Measurements from ENCODE around the gene PRR27. TPM values are rescaled to one million over a fixed set of nuclear protein-coding genes. Genes with fewer than 3 reads are reported as not detected.
"Not testable (repeated sequence)": the region's sequence is repeated elsewhere in the genome, so short reads cannot be mapped to it uniquely, and the experiment has no call there.

Gene PRR27
- total RNA-seq, 1 donor from 2014 or later = not detected

DNA sequence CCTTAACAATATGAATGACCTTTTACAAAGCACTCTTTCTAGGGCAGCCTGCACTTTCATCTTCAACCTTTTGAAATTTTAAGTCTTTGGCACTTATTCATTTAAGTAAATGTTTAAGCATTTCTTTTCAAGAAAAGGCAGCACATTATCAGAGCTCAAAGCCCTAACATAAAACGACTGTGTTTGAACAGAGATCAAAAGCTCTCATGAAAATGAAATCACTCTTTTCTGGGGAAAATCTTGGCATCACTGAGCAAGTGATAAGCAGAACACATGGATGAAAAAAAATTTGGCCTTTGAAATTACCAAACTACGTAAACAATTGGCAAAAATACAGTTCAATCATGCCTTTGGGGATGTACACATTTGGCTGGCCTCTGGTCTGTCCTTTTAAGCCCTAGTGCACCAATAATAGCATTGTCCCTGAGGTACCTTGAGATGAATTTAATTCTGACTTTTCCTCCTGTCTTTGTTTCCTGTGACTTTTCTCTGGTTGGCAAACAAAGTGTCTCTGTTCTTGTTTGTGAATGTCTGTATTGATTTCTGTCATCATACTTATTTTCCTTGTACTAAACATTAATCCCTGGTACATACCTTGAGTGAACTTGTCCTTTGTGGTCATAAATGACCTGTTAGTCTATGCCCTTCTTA is 28.6 kb downstream of the PRR27 start:
- no peak for DNase-seq (ENCODE audit: low spot score)
- intact Hi-C loops (cut with micrococcal nuclease) = loop anchor here (2.0 to 10.0 kb wide), 3 partner anchors 285 to 868 kb away; no protein-coding TSS in a partner anchor
- H3K27me3 Mint-ChIP-seq (ENCODE audit: low read depth) = no peaks in the 10 kb centered on the region
- H3K27ac Mint-ChIP-seq = no peak overlapping the region
- H3K4me1 Mint-ChIP-seq (ENCODE audit: low read depth) = no peaks in the 10 kb centered on the region
- no peaks in the 10 kb centered on the region for H3K9me3 Mint-ChIP-seq
- H3K36me3 Mint-ChIP-seq (ENCODE audit: low read depth) = no peaks in the 10 kb centered on the region
- no peak overlapping the region for H3K4me3 Mint-ChIP-seq (ENCODE audit: low read depth)

DNA sequence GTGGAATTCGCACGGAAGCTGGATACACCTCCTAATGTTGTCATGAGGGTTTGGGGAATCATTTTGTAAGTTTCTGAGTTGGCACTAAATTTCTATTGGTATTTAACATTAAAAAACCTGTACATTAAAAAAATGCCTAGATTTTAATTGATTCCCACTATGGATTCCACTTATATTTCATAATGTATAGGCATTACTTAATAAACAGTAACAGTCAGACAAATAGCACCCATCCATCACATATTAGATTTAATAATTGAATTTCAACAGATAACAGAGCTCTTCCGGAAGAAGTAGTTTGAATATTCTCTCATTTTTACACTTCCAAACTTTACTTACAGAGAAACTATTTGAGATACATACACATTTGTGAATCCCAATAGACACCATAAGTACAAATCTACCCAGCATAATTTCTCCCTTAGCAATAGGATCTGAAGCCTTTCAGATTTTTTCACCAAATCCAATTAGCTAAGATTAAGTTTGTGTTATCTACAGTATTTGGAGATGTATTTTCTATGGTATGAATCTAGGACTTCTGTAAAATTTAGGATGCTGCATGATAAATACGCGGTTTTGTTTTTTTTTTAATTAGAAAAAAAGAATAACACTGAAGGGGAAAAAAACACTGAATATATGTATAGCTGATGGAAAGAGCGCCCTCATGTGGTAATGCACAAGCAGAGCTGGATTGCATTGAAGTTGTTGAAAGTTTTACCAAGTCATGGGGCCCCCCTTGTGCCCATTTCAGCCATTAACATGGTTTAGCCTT is 29.3 kb downstream of the PRR27 start:
- intact Hi-C loops (cut with micrococcal nuclease) = loop anchor here (2.0 to 10.0 kb wide), 3 partner anchors 286 to 869 kb away; no protein-coding TSS in a partner anchor
- Mint-ChIP-seq H3K27me3 (ENCODE audit: low read depth) (no peaks in the 10 kb centered on the region), H3K4me3 (ENCODE audit: low read depth) (no peak overlapping the region), H3K27ac (no peak overlapping the region), H3K36me3 (ENCODE audit: low read depth) (no peaks in the 10 kb centered on the region), H3K9me3 (no peaks in the 10 kb centered on the region), H3K4me1 (ENCODE audit: low read depth) (no peaks in the 10 kb centered on the region)
- DNase-seq (ENCODE audit: low spot score) = no peak

DNA sequence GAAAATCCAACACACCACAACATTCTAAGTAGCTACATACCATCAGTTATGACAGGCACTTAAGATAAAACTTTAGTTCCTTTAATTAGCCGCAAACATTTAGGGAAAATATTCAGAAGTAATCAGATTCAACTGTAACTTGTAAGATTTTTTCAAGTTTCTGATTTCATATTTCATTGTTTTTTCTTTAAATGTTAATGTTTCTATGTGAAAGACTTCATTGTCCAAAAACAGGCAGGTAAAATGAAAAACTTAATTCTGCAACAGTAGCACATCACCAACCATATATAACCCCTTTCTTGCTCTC is 29.9 kb downstream of the PRR27 start:
- no peak for DNase-seq (ENCODE audit: low spot score)
- no peaks in the 10 kb centered on the region for H3K4me1 Mint-ChIP-seq (ENCODE audit: low read depth)
- H3K27me3 Mint-ChIP-seq (ENCODE audit: low read depth) = no peaks in the 10 kb centered on the region
- H3K36me3 Mint-ChIP-seq (ENCODE audit: low read depth) = no peaks in the 10 kb centered on the region
- intact Hi-C loops (cut with micrococcal nuclease) = loop anchor here (2.0 to 10.0 kb wide), 3 partner anchors 287 to 869 kb away; no protein-coding TSS in a partner anchor
- H3K9me3 Mint-ChIP-seq = no peaks in the 10 kb centered on the region
- no peak overlapping the region for H3K27ac Mint-ChIP-seq
- H3K4me3 Mint-ChIP-seq (ENCODE audit: low read depth) = no peak overlapping the region

DNA sequence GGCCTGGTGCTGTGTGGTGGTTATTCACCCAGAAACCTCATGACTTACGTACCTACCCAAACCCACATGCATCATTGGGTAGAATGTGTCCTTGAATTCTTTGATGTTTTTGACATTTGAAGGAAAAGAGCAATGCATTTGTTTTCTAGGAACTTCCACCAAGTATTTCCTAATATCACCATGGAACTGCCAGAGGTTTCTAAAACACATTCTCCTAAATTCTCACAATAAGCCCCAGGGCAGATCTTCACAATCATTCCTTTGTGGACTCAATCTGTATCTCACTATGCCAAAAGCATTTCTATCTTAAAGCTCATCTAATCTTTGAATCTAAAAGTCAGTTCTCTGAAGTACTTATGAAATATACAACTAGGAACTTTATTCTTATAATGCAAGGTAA is 33.2 kb downstream of the PRR27 start:
- H3K4me3 Mint-ChIP-seq (ENCODE audit: low read depth) = no peak overlapping the region
- intact Hi-C loops (cut with micrococcal nuclease) = loop anchor here (10.0 kb wide), 1 partner anchor 872 kb away; no protein-coding TSS in a partner anchor

DNA sequence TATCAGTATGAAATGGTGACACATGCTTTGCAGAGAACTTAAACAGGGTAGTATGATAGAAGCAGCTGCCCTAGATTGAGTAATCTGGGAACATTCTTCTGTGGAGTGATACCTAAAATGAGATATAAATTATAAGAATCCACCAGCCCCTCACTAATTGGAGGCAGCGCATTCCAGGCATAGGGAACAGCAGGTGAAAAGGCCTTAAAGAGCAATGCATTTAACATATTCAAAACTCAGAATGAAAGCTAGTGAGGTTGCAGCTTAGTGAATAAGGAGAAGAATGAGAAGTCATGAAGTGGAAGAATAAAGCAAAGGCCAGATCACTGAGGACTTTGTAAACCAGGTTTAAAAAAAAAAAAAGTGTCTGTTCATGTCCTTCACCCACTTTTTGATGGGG is 36.5 kb downstream of the PRR27 start:
- DNase-seq (ENCODE audit: low spot score) = no peak
- intact Hi-C loops (cut with micrococcal nuclease) = no loop called here
- Mint-ChIP-seq H3K4me1 (ENCODE audit: low read depth) (no peaks in the 10 kb centered on the region), H3K27me3 (ENCODE audit: low read depth) (no peaks in the 10 kb centered on the region), H3K4me3 (ENCODE audit: low read depth) (no peak overlapping the region), H3K36me3 (ENCODE audit: low read depth) (no peaks in the 10 kb centered on the region), H3K27ac (no peak overlapping the region), H3K9me3 (no peaks in the 10 kb centered on the region)

More for the DNA sequence above, 33.2 kb downstream of the PRR27 start:
- H3K9me3 Mint-ChIP-seq = no peaks in the 10 kb centered on the region
- no peaks in the 10 kb centered on the region for H3K4me1 Mint-ChIP-seq (ENCODE audit: low read depth)
- no peak for DNase-seq (ENCODE audit: low spot score)
- no peaks in the 10 kb centered on the region for H3K27me3 Mint-ChIP-seq (ENCODE audit: low read depth)
- no peak overlapping the region for H3K27ac Mint-ChIP-seq
- no peaks in the 10 kb centered on the region for H3K36me3 Mint-ChIP-seq (ENCODE audit: low read depth)

DNA sequence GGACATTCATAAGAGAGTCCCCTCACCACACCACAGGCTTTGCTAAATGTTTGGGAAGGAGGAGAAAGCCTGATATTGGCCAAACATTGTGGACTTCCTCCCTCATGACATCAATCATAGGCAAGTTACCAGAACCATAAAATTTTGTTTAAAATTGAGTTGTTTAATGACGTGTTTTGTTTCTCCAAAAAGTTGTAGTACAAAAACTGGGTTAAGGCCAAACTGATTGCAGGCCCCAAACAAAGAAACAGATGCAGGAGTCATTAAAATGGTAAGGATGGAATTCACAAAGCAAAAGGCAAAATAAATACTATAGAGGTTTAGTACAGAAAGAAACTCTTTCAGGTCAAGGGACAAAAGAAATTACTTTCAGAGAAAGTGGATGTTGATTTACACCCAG is 37.6 kb downstream of the PRR27 start:
- H3K36me3 Mint-ChIP-seq (ENCODE audit: low read depth) = no peaks in the 10 kb centered on the region
- intact Hi-C loops (cut with micrococcal nuclease) = no loop called here
- no peak overlapping the region for H3K27ac Mint-ChIP-seq
- no peaks in the 10 kb centered on the region for H3K9me3 Mint-ChIP-seq
- DNase-seq (ENCODE audit: low spot score) = no peak
- H3K4me3 Mint-ChIP-seq (ENCODE audit: low read depth) = no peak overlapping the region
- H3K4me1 Mint-ChIP-seq (ENCODE audit: low read depth) = no peaks in the 10 kb centered on the region
- no peaks in the 10 kb centered on the region for H3K27me3 Mint-ChIP-seq (ENCODE audit: low read depth)

DNA sequence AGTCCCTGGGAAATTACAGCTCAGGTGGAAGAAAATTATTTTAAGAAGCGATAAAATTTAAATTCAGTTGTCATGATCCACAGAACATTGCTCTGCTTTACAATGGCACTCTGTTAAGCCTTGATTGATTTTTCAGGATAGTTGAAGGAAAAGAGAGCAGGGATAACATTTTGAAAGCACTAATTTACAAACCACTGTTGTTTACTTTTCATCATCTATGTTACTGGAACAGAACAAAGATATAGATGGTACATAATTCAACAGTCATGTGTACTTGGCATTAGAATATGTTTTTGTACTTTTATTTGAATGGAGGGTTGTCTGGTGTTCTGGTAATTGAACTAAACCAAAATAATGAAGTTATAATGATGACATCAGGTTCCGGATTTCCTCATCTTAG is 38.9 kb downstream of the PRR27 start:
- H3K4me1 Mint-ChIP-seq (ENCODE audit: low read depth) = no peaks in the 10 kb centered on the region
- intact Hi-C loops (cut with micrococcal nuclease) = no loop called here
- H3K4me3 Mint-ChIP-seq (ENCODE audit: low read depth) = no peak overlapping the region
- no peaks in the 10 kb centered on the region for H3K9me3 Mint-ChIP-seq
- H3K36me3 Mint-ChIP-seq (ENCODE audit: low read depth) = no peaks in the 10 kb centered on the region
- no peak overlapping the region for H3K27ac Mint-ChIP-seq
- DNase-seq (ENCODE audit: low spot score) = no peak
- no peaks in the 10 kb centered on the region for H3K27me3 Mint-ChIP-seq (ENCODE audit: low read depth)

DNA sequence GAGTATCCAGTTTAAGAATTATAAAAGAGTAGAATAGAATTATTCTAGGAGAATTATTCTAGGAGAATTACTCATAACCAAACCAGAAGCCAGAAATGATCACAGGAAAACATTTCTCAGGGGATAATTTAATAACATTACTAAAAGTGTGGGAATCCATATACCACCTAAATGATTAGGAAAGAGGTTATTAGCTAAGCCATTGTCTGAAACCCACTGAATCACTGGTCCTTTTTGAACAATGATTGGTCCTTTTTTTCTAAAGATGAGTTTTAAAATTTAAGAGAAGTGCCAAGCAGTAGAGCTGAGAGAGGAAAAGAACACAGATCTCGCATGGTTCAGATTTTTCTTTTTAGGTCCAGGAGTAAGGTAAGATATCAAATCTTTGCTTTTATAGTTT is 41.4 kb downstream of the PRR27 start, which contains the start of gene ODAM:
TSS of gene ODAM (plus strand) at position 301 of the 400 bp plus-strand sequence. CDS start 819 bp downstream, outside the sequence.
- intact Hi-C loops (cut with micrococcal nuclease) = no loop called here
- no peak within 1 kb of the TSS for H3K27ac Mint-ChIP-seq
- H3K4me1 Mint-ChIP-seq (ENCODE audit: low read depth) = no peaks in the 10 kb centered on the region
- no peaks in the 10 kb centered on the region for H3K9me3 Mint-ChIP-seq
- H3K27me3 Mint-ChIP-seq (ENCODE audit: low read depth) = no peaks in the 10 kb centered on the region
- H3K36me3 Mint-ChIP-seq (ENCODE audit: low read depth) = no peaks in the 10 kb centered on the region
- DNase-seq (ENCODE audit: low spot score) = no peak
- no peak within 1 kb of the TSS for H3K4me3 Mint-ChIP-seq (ENCODE audit: low read depth)

DNA sequence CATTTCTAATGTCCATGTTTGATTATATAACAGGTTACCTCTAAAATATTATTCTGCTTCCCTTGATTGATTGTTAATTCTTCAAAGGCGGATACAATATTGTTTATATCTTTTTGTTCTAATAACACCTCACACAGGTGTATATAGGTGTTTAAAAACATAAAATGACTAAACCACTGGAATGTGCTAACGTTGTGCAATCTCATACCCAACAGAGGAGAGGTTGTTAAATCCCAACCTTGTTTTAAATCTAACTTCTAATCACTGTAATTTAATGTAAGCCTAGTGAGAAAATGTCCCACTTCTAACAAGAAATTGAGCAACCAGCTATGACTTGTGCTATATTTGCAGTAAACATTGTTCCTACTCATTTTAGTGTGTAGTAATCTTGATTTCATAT is 42.8 kb downstream of the PRR27 start:
- Mint-ChIP-seq H3K27ac (no peak overlapping the region), H3K4me1 (ENCODE audit: low read depth) (no peaks in the 10 kb centered on the region), H3K9me3 (no peaks in the 10 kb centered on the region), H3K36me3 (ENCODE audit: low read depth) (no peaks in the 10 kb centered on the region), H3K27me3 (ENCODE audit: low read depth) (no peaks in the 10 kb centered on the region), H3K4me3 (ENCODE audit: low read depth) (no peak overlapping the region)
- DNase-seq (ENCODE audit: low spot score) = no peak
- intact Hi-C loops (cut with micrococcal nuclease) = no loop called here

DNA sequence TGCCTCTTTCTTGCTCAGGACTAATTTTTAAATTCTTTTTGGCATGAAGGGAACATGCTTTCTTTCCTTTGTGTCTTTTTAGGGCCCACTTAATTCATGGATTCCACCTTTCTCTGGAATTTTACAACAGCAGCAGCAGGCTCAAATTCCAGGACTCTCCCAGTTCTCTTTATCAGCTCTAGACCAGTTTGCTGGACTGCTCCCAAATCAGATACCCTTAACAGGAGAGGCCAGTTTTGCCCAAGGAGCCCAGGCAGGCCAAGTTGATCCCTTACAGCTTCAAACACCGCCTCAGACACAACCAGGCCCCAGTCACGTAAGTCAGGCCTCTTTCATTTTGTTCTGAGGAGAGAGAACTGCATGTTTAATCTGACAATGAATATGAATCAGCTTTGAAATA is 43.8 kb downstream of the PRR27 start:
- DNase-seq (ENCODE audit: low spot score) = no peak
- Mint-ChIP-seq H3K4me1 (ENCODE audit: low read depth) (no peaks in the 10 kb centered on the region), H3K36me3 (ENCODE audit: low read depth) (no peaks in the 10 kb centered on the region), H3K4me3 (ENCODE audit: low read depth) (no peak overlapping the region), H3K27ac (no peak overlapping the region), H3K9me3 (no peaks in the 10 kb centered on the region), H3K27me3 (ENCODE audit: low read depth) (no peaks in the 10 kb centered on the region)
- intact Hi-C loops (cut with micrococcal nuclease) = no loop called here

DNA sequence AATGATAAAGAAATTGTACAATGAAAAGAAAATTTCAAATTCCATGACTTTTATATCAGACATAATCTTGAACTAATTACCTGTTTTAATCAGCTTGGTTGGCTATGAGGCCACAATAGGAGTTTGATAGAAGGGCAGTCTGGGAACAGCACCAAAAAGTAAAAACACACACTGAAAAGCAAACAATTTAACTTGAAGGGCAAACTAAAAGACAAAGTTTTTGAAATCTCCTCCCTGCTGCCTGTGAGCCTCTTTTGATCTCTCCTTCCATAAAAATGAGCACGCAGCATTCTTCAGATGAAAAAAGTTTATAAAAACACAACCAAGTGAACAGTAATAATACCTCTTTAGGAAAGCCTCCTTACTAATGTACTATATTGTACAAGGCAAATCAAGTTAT is 49.6 kb downstream of the PRR27 start:
- no peak overlapping the region for H3K4me3 Mint-ChIP-seq (ENCODE audit: low read depth)
- DNase-seq (ENCODE audit: low spot score) = no peak
- H3K27me3 Mint-ChIP-seq (ENCODE audit: low read depth) = no peaks in the 10 kb centered on the region
- intact Hi-C loops (cut with micrococcal nuclease) = no loop called here
- no peaks in the 10 kb centered on the region for H3K9me3 Mint-ChIP-seq
- no peak overlapping the region for H3K27ac Mint-ChIP-seq
- H3K4me1 Mint-ChIP-seq (ENCODE audit: low read depth) = no peaks in the 10 kb centered on the region
- no peaks in the 10 kb centered on the region for H3K36me3 Mint-ChIP-seq (ENCODE audit: low read depth)

DNA sequence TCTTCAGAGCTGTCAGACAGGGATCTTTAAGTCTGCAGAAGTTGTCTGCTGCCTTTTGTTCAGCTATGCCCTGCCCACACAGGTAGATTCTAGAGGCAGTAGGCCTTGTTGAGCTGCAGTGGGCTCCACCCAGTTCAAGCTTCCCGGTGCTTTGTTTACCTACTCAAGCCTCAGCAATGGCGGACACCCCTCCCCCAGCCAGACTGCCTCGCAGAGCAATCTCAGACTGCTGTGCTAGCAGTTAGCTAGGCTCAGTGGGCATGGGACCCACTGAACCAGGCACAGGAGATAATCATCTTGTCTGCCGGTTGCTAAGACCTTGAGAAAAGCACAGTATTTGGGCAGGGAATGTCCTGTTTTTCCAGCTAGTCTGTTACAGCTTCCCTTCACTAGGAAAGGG is 58.7 kb downstream of the PRR27 start:
- H3K27ac Mint-ChIP-seq; DNase-seq (ENCODE audit: low spot score); H3K36me3 Mint-ChIP-seq (ENCODE audit: low read depth); H3K4me1 Mint-ChIP-seq (ENCODE audit: low read depth); intact Hi-C loops (cut with micrococcal nuclease); H3K4me3 Mint-ChIP-seq (ENCODE audit: low read depth); H3K9me3 Mint-ChIP-seq; H3K27me3 Mint-ChIP-seq (ENCODE audit: low read depth): not testable (repeated sequence)
